ENCODE data around the gene CATSPERZ.
A peak's percentile ranks its signal among the peaks of the same experiment; 100 is the strongest.

CATSPERZ gene

GRCh38 chr11:64287676-64288352, 12.3 kb upstream of the CATSPERZ start:
- Histone ChIP-seq H2BK5ac (ENCODE audit: low read length) (no peak overlapping the region), H3K9ac (ENCODE audit: low read depth, low read length, poor library complexity) (peak overlapping the region; percentile 44), H3K4ac (ENCODE audit: low read length) (no peak overlapping the region), H4K91ac (ENCODE audit: low read depth, low read length, poor library complexity) (no peak overlapping the region), H2BK15ac (ENCODE audit: low read length) (no peak overlapping the region), H2AK5ac (ENCODE audit: low read depth, low read length) (peak overlapping the region; percentile 84), H3K23ac (ENCODE audit: low read depth, low read length, poor library complexity) (peak overlapping the region; percentile 34), H3K27me3 (ENCODE audit: control insufficient read depth in 3 of 3, insufficient read depth in 3 of 3, low read depth in 1 of 3, low read length in 3 of 3) (peaks cover 24 to 37% (median 36%) of the 10 kb centered on the region in 3 experiments), H3K14ac (ENCODE audit: low read length) (peak overlapping the region; percentile 89), H3K4me3 (ENCODE audit: low read length in 2 of 2) (no peak overlapping the region), H3K79me1 (ENCODE audit: low read depth, low read length) (peaks cover 4% of the 10 kb centered on the region), H3K36me3 (replicated peaks in 1 of 2; ENCODE audit: control insufficient read depth in 2 of 2, insufficient read depth in 2 of 2, low read length in 2 of 2) (peaks cover 0 to 5% of the 10 kb centered on the region in 2 donors), H3K4me2 (ENCODE audit: insufficient read depth, low read length, poor library complexity, severe bottlenecking) (no peak overlapping the region), H3K27ac (replicated peaks; ENCODE audit: low read length) (no peak overlapping the region), H4K8ac (ENCODE audit: low read depth, low read length) (no peak overlapping the region), H2BK120ac (ENCODE audit: low read depth, low read length) (peak overlapping the region; percentile 81), H3K18ac (ENCODE audit: low read length) (no peak overlapping the region), H3K4me1 (ENCODE audit: control insufficient read depth in 2 of 2, insufficient read depth in 1 of 2, low read depth in 1 of 2, low read length in 2 of 2) (peaks cover 9 to 10% of the 10 kb centered on the region in 2 donors), H2AFZ (ENCODE audit: low read length) (no peak overlapping the region), H3K9me3 (replicated peaks in 1 of 2; ENCODE audit: control insufficient read depth in 2 of 2, insufficient read depth in 1 of 2, low read depth in 1 of 2, low read length in 2 of 2) (no peaks in the 10 kb centered on the region), H2BK12ac (ENCODE audit: low read length) (peak overlapping the region; percentile 90)
- WGBS, 2 donors (ENCODE audit: extremely low coverage in 2 of 2, insufficient read length in 2 of 2, insufficient replicate concordance in 1 of 2): no CpG with 5 or more reads among the region's 33 CpGs
- DNase-seq (ENCODE audit: low spot score): no peak

GRCh38 chr11:64288353-64288750, 11.8 kb upstream of the CATSPERZ start:
- H3K79me1 ChIP-seq (ENCODE audit: low read depth, low read length): peaks cover 4% of the 10 kb centered on the region
- H3K23ac ChIP-seq (ENCODE audit: low read depth, low read length, poor library complexity): peak overlapping the region; percentile 34
- H3K4me2 ChIP-seq (ENCODE audit: insufficient read depth, low read length, poor library complexity, severe bottlenecking): no peak overlapping the region
- peaks cover 9 to 10% of the 10 kb centered on the region in 2 donors for H3K4me1 ChIP-seq (ENCODE audit: control insufficient read depth in 2 of 2, insufficient read depth in 1 of 2, low read depth in 1 of 2, low read length in 2 of 2)
- no peak overlapping the region for H2BK12ac ChIP-seq (ENCODE audit: low read length)
- H3K27ac ChIP-seq (replicated peaks; ENCODE audit: low read length): no peak overlapping the region
- no peak overlapping the region for H3K4me3 ChIP-seq (ENCODE audit: low read length in 2 of 2)
- H3K9me3 ChIP-seq (replicated peaks in 1 of 2; ENCODE audit: control insufficient read depth in 2 of 2, insufficient read depth in 1 of 2, low read depth in 1 of 2, low read length in 2 of 2): no peaks in the 10 kb centered on the region
- H3K36me3 ChIP-seq (replicated peaks in 1 of 2; ENCODE audit: control insufficient read depth in 2 of 2, insufficient read depth in 2 of 2, low read length in 2 of 2): peaks cover 0 to under 1% of the 10 kb centered on the region in 2 donors
- peak overlapping the region; percentile 44 for H3K9ac ChIP-seq (ENCODE audit: low read depth, low read length, poor library complexity)
- H2BK15ac ChIP-seq (ENCODE audit: low read length): no peak overlapping the region
- no peak overlapping the region for H4K8ac ChIP-seq (ENCODE audit: low read depth, low read length)
- H2AFZ ChIP-seq (ENCODE audit: low read length): no peak overlapping the region
- H2AK5ac ChIP-seq (ENCODE audit: low read depth, low read length): peak overlapping the region; percentile 84
- no peak overlapping the region for H3K14ac ChIP-seq (ENCODE audit: low read length)
- WGBS, 2 donors (ENCODE audit: extremely low coverage in 2 of 2, insufficient read length in 2 of 2, insufficient replicate concordance in 1 of 2): no CpG with 5 or more reads among the region's 9 CpGs
- H3K27me3 ChIP-seq (ENCODE audit: control insufficient read depth in 3 of 3, insufficient read depth in 3 of 3, low read depth in 1 of 3, low read length in 3 of 3): peaks cover 29 to 42% (median 41%) of the 10 kb centered on the region in 3 experiments
- DNase-seq (ENCODE audit: low spot score): no peak
- H2BK5ac ChIP-seq (ENCODE audit: low read length): no peak overlapping the region
- H3K4ac ChIP-seq (ENCODE audit: low read length): no peak overlapping the region
- H3K18ac ChIP-seq (ENCODE audit: low read length): no peak overlapping the region
- no peak overlapping the region for H2BK120ac ChIP-seq (ENCODE audit: low read depth, low read length)
- H4K91ac ChIP-seq (ENCODE audit: low read depth, low read length, poor library complexity): no peak overlapping the region

GRCh38 chr11:64289002-64289564, 11.1 kb upstream of the CATSPERZ start:
- Histone ChIP-seq H3K23ac (ENCODE audit: low read depth, low read length, poor library complexity) (peak overlapping the region; percentile 31), H3K9ac (ENCODE audit: low read depth, low read length, poor library complexity) (no peak overlapping the region), H3K4me2 (ENCODE audit: insufficient read depth, low read length, poor library complexity, severe bottlenecking) (no peak overlapping the region), H3K27me3 (ENCODE audit: control insufficient read depth in 3 of 3, insufficient read depth in 3 of 3, low read depth in 1 of 3, low read length in 3 of 3) (peaks cover 32 to 49% (median 49%) of the 10 kb centered on the region in 3 experiments), H2AK5ac (ENCODE audit: low read depth, low read length) (peak overlapping the region; percentile 56), H3K14ac (ENCODE audit: low read length) (peak overlapping the region; percentile 38), H2BK120ac (ENCODE audit: low read depth, low read length) (no peak overlapping the region), H3K27ac (replicated peaks; ENCODE audit: low read length) (no peak overlapping the region), H3K4me3 (ENCODE audit: low read length in 2 of 2) (no peak overlapping the region), H4K91ac (ENCODE audit: low read depth, low read length, poor library complexity) (no peak overlapping the region), H3K79me1 (ENCODE audit: low read depth, low read length) (peaks cover 2% of the 10 kb centered on the region), H3K9me3 (replicated peaks in 1 of 2; ENCODE audit: control insufficient read depth in 2 of 2, insufficient read depth in 1 of 2, low read depth in 1 of 2, low read length in 2 of 2) (no peaks in the 10 kb centered on the region), H3K18ac (ENCODE audit: low read length) (no peak overlapping the region), H2BK12ac (ENCODE audit: low read length) (no peak overlapping the region), H3K4ac (ENCODE audit: low read length) (no peak overlapping the region), H4K8ac (ENCODE audit: low read depth, low read length) (no peak overlapping the region), H3K4me1 (ENCODE audit: control insufficient read depth in 2 of 2, insufficient read depth in 1 of 2, low read depth in 1 of 2, low read length in 2 of 2) (peaks cover 6 to 7% of the 10 kb centered on the region in 2 donors), H2BK15ac (ENCODE audit: low read length) (no peak overlapping the region), H3K36me3 (replicated peaks in 1 of 2; ENCODE audit: control insufficient read depth in 2 of 2, insufficient read depth in 2 of 2, low read length in 2 of 2) (no peaks in the 10 kb centered on the region), H2AFZ (ENCODE audit: low read length) (no peak overlapping the region), H2BK5ac (ENCODE audit: low read length) (no peak overlapping the region)
- no peak for DNase-seq (ENCODE audit: low spot score)
- WGBS, 2 donors (ENCODE audit: extremely low coverage in 2 of 2, insufficient read length in 2 of 2, insufficient replicate concordance in 1 of 2): no CpG with 5 or more reads among the region's 13 CpGs

Measured in neuronal stem cell (in vitro differentiated cells).